Raji (cell line): ENCODE measurements around the gene GALK1.
A peak's percentile ranks its signal among the peaks of the same experiment; 100 is the strongest.

Experiments
- POLR2A ChIP-seq: IDR thresholded peaks from 2 replicates; pipeline ENCODE4 v1.6.1; 2011; ENCODE audit warnings: low read depth, low read length, control low read depth; ENCODE audit not compliant: insufficient read depth

GALK1 gene

GRCh38 chr17:75795820-75796607 lies 31.0 kb upstream of the GALK1 start:
- no peak for TF ChIP-seq POLR2A

DNA sequence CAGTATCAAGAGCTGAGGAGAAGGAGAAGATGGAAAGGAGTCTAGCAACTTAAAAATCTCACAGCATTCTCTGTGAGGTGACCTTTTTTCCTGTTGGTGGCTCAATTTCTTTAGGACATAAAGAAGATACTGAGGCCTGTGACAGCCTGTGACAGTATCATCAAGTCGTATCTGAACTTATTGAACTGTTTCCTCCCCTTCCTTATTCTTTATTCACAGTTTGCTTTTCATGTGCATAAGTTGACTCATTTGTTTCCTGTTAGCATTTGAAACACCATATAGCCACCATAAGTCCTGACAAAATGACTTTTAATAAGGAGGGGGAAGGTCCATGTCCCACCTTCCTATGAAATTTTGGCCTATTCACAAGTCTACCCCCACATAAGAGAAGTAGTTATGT lies 28.5 kb upstream of the GALK1 start:
- no peak for TF ChIP-seq POLR2A

- no peak for TF ChIP-seq POLR2A
Observed at GRCh38 chr17:75791254-75791653, 26.3 kb upstream of the GALK1 start.

- TF ChIP-seq POLR2A: peak; percentile 70
Observed at GRCh38 chr17:75785016-75785890, 20.3 kb upstream of the GALK1 start.

DNA sequence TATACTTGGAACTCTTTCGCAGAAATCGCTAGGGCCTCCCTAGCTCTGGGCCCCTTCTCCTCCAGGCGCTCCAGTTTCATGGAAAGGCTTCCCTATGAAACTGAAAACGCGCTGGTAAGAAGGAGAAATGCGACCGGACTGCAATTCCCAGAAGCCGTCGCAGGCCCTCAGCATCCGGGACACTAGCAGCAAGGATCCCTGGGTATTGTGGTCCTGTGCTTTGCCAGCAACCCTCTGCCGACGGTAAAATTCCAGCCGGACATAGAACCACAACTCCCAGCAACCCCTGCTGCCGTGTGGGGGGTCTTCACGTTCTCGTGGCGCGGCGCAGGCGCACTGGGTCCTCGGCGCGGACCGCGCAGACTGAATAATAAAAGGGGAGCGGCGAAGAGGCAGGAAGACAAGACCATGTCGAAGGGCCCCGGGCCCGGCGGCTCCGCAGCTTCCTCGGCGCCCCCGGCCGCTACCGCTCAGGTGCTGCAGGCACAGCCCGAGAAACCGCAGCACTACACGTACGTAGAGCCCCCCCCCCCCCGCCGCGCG lies 19.6 kb upstream of the GALK1 start, which contains the start of gene UNK:
Gene UNK, plus strand, starts transcription at position 334 of the 543 bp plus-strand sequence. Its CDS starts 75 bp downstream, at position 409.
- TF ChIP-seq POLR2A: no peak; the same call in 1 of the 2 replicates

DNA sequence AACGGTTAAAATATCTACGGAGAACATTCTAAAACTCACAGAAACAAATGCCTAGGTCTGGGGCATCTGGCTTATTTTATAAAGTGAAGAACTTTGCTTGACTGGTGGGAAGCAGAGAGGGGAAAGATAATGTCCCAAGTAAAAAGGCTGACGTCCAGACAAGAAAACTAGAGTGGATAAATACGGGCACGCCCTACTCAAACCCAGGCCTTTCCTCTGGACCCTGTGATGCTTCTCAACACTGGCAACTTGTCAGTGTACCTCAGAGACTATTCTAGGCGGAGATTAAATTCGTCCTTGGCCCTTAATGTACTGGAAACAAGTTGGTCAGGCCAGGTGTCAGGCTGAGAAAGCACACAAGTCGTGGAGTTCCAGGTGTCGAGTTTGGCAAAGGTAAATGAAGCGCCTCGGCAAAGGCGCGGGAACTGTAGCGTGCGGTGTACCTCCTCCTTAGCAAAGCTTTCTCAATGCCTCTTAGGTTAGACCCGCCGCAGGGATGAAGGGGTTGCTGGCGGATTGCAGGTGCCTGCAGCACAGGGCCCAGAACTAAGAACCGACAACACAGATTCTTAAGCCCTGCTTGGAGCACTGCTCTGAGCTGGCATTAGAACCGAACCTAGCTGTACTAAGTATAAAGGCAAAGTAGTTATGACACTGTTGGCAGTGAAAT lies 18.9 kb upstream of the GALK1 start:
- TF ChIP-seq POLR2A: no peak

DNA sequence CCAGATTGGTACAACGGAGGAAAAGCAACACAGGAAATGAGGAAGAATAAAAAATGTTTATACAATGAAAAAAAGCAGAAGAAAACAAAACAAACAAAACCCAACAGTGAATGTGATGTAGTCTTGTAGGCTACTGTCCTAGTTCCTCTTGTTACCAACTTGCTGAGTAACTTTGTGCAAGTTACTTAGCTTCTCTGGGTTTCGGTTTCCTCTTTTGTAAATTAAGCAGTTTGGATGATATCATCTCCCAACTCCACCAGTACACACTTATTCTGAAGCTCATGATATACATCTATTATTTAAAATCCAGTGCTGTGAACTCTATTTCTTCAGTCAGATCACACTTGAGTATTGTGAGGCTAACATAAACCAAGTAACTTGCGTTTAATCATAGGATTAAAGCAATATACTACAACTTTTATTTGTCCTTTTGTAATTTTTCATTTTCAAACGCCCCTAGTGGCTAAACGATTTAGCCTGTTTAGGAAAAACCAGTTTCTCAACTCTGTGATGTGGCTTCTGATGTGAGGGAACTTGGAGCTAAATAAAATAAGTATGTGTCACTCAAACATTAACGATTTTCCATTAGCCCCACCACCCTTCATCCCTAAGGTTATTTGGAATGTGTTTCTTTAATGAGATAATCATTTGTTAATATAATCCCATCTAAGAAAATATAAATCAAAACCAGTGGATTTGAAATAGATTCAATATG lies 18.2 kb upstream of the GALK1 start:
- TF ChIP-seq POLR2A: peak; percentile 53

GRCh38 chr17:75779987-75780889 lies 15.2 kb upstream of the GALK1 start:
- no peak for TF ChIP-seq POLR2A

DNA sequence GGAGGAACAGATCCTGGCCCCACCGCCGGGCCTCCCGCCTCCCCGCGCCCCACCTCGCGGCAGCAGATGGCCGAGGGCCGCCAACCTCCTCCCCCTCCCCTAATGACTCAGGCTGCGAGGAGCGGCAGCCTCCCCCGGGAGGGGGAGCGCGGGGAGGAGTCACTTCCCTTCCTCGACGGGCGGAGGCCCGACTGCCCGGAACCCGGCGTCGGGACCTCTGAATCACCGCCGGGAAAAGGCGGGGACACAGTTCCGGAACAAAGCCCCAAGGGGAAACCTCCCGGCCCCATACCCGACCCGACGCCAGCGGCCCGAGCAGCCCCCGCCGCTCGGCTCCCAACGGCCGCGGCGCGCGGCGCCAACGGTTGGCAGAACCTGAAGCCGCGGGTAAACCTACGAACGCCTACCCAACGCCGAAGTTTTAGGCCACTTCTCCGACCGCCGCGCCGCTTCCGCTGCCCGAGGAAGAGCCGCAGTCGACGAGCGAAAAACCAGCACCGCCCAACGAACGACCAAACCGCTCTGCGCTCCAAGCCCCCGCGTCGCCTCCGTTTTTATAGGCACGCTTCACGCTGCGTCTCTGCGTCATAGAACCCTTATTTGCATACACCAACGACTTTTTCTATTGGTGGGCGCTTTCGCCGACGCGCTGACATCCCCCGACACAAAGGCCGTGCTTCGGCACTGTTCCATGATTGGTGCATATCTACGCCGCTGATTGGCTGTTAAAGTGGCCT lies 14.4 kb upstream of the GALK1 start:
- TF ChIP-seq POLR2A: peak; percentile 100

DNA sequence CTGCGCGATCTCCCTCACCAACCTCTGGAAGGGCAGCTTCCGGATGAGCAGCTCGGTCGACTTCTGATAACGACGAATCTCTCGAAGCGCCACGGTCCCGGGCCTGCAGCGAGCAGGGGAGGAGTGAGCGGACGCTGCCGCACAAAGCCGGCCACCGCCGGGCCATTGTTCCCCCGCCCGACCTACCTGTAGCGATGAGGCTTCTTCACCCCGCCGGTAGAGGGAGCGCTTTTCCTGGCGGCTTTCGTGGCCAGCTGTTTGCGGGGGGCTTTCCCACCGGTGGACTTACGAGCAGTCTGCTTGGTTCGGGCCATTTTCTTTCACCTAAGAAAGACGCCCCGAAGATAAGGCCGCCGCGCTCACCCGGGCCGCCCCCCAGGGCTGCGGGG lies 13.9 kb upstream of the GALK1 start:
- TF ChIP-seq POLR2A: no peak

GRCh38 chr17:75777296-75777922 lies 12.4 kb upstream of the GALK1 start:
- no peak for TF ChIP-seq POLR2A

DNA sequence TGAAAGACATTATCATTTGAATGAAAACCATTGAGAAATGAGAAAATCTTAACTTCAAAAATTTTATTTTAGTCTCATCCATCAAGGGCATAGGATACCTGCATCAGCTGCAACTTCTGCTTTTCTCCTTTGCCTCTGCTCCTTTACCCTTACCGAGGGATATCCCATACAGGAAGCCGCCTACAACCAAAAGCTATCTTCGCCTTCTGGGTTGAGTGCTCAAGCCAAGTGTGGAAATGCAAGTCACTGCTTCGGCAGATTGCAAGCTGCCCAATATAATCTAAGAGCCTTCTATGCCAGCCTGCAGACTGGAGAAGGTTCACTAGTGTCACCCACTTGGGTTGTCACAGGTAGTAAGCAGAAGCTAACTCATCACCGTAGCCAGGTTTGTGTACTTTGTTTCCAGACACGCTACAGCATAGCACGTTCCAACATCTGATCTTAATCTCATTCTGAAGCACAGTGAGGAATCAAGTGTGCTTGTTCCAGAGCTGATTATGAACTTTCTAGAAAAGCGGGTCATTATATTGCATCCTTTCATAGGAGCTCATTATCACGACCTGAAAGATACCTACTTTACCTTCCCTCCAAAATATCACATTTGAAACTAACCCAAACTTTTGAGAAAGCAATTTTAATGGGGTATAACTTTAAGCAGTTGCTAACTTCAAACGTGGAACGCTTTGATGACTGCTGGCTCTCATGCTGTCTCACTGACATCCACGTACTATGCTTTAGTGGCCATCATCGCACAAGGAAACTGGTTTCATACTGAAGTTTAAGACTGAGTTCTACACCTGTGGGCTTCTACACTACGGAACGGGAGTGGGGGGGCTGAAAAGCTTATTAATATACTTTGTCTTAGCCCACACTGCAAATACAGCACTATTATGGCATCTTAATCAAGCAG lies 11.6 kb upstream of the GALK1 start:
- TF ChIP-seq POLR2A: 0 out of 2 replicates have a peak, but pooled peaks have one; percentile 6
